Colon (tissue), 2 donors: ENCODE results near the gene PARP8.

Experiments
- FAIRE-seq: peaks from 2 replicates; lab custom pipeline; 2012; peaks lifted over from hg19 to GRCh38; lab: Jason Lieb, UNC
- donor health status: control.
- donor health status: control.

Gene PARP8

GRCh38 chr5:50853151-50853550 is 186.7 kb downstream of the PARP8 start:
- FAIRE-seq: no peak

GRCh38 chr5:50854082-50854481 is 187.6 kb downstream of the PARP8 start:
- no peak for FAIRE-seq

- no peak for FAIRE-seq
Measured at GRCh38 chr5:50855001-50855400, 188.6 kb downstream of the PARP8 start.

- FAIRE-seq: no peak
Measured at GRCh38 chr5:50856401-50857119, 190.1 kb downstream of the PARP8 start.

- no peak for FAIRE-seq
Measured at GRCh38 chr5:50863534-50864170, 197.2 kb downstream of the PARP8 start.

- no peak for FAIRE-seq
Measured at GRCh38 chr5:50864466-50864865, 198.0 kb downstream of the PARP8 start.

GRCh38 chr5:50866415-50866814 is 200.0 kb downstream of the PARP8 start:
- FAIRE-seq: no peak

- FAIRE-seq: no peak
Measured at GRCh38 chr5:50867140-50867539, 200.7 kb downstream of the PARP8 start.

- no peak for FAIRE-seq
Measured at GRCh38 chr5:50873595-50874277, 207.3 kb downstream of the PARP8 start.

GRCh38 chr5:50874306-50875001 is 208.0 kb downstream of the PARP8 start:
- no peak for FAIRE-seq

- no peak for FAIRE-seq
Measured at GRCh38 chr5:50875002-50875344, 208.5 kb downstream of the PARP8 start.

GRCh38 chr5:50878470-50878869 is 212.0 kb downstream of the PARP8 start:
- no peak for FAIRE-seq

- no peak for FAIRE-seq
Measured at GRCh38 chr5:50881407-50881806, 215.0 kb downstream of the PARP8 start.

- no peak for FAIRE-seq
Measured at GRCh38 chr5:50886657-50887345, 220.4 kb downstream of the PARP8 start.

GRCh38 chr5:50887889-50888633 is 221.6 kb downstream of the PARP8 start:
- no peak for FAIRE-seq

GRCh38 chr5:50888751-50889150 is 222.3 kb downstream of the PARP8 start:
- FAIRE-seq: no peak

- FAIRE-seq: no peak
Measured at GRCh38 chr5:50889790-50890189, 223.4 kb downstream of the PARP8 start.
